Measurements from ENCODE around the gene CKAP2L.

Gene CKAP2L

DNA sequence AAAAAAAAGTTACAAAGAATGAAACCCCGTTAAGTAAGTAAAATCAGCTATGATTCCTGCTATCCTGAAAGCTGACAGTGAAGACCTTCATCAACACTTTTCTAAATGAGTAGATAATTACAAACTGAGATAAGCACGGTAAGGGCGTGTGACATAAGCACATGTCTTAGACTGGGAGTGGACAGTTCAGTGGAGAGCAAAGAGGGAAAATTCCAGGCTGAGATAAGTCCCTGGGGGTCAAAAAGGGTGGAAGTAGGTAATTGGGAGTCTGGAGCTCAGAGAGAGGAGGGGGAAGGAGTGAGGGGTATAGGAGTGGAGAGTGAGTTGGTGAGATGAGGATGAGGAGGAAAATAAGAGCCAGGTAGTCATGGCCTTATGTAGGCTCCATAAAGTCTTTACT lies 24.2 kb upstream of the CKAP2L start:
- TF ChIP-seq, protein P1, sequence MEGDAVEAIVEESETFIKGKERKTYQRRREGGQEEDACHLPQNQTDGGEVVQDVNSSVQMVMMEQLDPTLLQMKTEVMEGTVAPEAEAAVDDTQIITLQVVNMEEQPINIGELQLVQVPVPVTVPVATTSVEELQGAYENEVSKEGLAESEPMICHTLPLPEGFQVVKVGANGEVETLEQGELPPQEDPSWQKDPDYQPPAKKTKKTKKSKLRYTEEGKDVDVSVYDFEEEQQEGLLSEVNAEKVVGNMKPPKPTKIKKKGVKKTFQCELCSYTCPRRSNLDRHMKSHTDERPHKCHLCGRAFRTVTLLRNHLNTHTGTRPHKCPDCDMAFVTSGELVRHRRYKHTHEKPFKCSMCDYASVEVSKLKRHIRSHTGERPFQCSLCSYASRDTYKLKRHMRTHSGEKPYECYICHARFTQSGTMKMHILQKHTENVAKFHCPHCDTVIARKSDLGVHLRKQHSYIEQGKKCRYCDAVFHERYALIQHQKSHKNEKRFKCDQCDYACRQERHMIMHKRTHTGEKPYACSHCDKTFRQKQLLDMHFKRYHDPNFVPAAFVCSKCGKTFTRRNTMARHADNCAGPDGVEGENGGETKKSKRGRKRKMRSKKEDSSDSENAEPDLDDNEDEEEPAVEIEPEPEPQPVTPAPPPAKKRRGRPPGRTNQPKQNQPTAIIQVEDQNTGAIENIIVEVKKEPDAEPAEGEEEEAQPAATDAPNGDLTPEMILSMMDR (IDR thresholded peaks at IDR 0.05): no peak
- DNase-seq: no peak
- peaks cover 4% of the 10 kb centered on the region for H3K36me3 Mint-ChIP-seq (ENCODE audit: low read depth)
- H3K9me3 Mint-ChIP-seq: no peaks in the 10 kb centered on the region
- H3K27me3 Mint-ChIP-seq (ENCODE audit: low read depth, poor library complexity): peaks cover 9% of the 10 kb centered on the region
- H3K4me1 Mint-ChIP-seq: peaks cover 16% of the 10 kb centered on the region
- H3K4me3 Mint-ChIP-seq: no peak overlapping the region
- H3K27ac Mint-ChIP-seq: no peak overlapping the region

- DNase-seq: no peak
- peaks cover 6% of the 10 kb centered on the region for H3K27me3 Mint-ChIP-seq (ENCODE audit: low read depth, poor library complexity)
- no peaks in the 10 kb centered on the region for H3K36me3 Mint-ChIP-seq (ENCODE audit: low read depth)
- peaks cover 18% of the 10 kb centered on the region for H3K4me1 Mint-ChIP-seq
- no peaks in the 10 kb centered on the region for H3K9me3 Mint-ChIP-seq
- no peak overlapping the region for H3K4me3 Mint-ChIP-seq
- TF ChIP-seq, protein P1 (IDR thresholded peaks at IDR 0.05): no peak
- no peak overlapping the region for H3K27ac Mint-ChIP-seq
Observed at GRCh38 chr2:112787729-112788393, 23.5 kb upstream of the CKAP2L start.

- TF ChIP-seq, protein P1 (IDR thresholded peaks at IDR 0.05): no peak
- Mint-ChIP-seq H3K4me1 (peaks cover 18% of the 10 kb centered on the region), H3K4me3 (no peak overlapping the region), H3K36me3 (ENCODE audit: low read depth) (no peaks in the 10 kb centered on the region), H3K27ac (no peak overlapping the region), H3K9me3 (no peaks in the 10 kb centered on the region), H3K27me3 (ENCODE audit: low read depth, poor library complexity) (peaks cover 8% of the 10 kb centered on the region)
- no peak for DNase-seq
Observed at GRCh38 chr2:112787294-112787693, 22.9 kb upstream of the CKAP2L start.

DNA sequence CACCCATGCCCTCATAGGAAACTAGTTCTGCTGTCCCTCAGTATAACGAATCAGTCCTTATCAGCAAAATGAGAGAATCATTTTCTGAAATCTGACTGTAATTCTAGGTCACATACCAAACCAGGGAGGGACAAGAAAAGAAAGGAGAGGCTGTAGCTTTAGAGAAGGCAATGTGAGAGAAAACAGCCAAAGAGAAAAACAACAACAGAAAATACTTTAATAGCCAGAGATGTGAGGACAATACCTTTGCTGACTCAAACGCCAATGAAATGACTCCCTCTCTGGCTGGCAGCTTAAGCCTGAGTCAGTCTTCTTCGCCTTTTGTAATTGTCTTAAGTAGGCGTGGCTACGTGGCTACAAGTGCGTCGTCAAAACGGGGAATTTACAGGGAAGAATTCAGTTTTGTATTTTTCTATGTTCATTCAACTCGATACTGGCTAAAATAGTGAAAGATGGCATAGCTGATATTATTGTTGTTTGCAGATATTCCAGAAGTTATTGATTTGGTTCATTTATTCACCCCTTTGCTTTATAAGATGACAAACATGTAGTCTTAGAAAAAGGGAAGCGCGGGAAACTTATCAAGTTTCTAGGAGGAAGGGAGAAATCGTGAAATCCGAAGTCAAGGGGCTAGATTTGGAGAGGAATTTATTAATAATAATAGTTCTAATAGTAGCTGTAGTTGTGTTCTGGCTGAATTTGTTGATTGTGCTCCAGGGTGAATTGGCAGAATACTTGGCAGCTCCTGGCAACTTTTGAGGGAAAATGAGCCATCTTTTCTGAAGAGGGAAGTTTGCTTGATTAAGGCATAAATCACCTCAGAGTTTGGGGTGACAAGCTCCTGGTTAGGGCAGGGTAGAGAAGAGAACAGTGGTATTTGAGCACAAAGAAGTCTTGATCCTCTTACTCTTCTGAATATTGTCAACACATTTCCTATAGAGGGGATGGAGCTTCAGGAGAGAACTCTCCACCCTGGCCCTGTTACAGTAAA lies 20.1 kb upstream of the CKAP2L start, which contains the start of gene IL1A:
TSS of gene IL1A (minus strand) at position 295 of the 991 bp plus-strand sequence. CDS start 723 bp downstream, outside the sequence.
- Mint-ChIP-seq H3K27ac (no peak within 1 kb of the TSS), H3K9me3 (no peaks in the 10 kb centered on the region), H3K4me3 (no peak within 1 kb of the TSS), H3K4me1 (peaks cover 16% of the 10 kb centered on the region), H3K27me3 (ENCODE audit: low read depth, poor library complexity) (peaks cover 10% of the 10 kb centered on the region), H3K36me3 (ENCODE audit: low read depth) (no peaks in the 10 kb centered on the region)
- DNase-seq: no peak
- TF ChIP-seq, protein P1 (IDR thresholded peaks at IDR 0.05): no peak

DNA sequence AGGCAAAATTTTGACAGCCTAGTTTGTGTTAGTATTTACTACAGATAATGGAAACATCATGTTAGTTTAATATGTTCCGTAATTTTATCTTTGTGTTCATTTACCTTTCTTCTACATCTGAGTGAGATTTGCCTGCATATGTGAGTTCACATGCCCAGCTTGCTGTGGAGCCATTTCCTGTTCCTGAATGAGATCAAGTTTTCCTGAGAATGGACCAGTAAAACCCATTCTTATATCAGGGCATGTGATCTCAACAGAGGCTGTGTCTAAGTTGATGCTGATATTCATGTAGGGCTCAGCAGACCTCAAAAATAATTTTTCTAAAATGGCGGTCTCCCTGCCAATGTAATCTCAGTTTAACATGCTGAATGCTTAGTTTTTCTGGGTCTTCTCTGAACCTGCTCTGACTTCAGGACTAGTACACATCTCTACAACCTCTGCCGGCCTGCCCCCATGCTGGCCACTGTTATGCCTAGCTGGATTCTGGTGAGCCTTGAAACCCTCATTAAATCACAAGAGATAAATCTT lies 18.8 kb upstream of the CKAP2L start:
- H3K9me3 Mint-ChIP-seq: no peaks in the 10 kb centered on the region

More for the DNA sequence above, 18.8 kb upstream of the CKAP2L start:
- Mint-ChIP-seq H3K27me3 (ENCODE audit: low read depth, poor library complexity) (peaks cover 4% of the 10 kb centered on the region), H3K4me3 (no peak overlapping the region), H3K36me3 (ENCODE audit: low read depth) (no peaks in the 10 kb centered on the region), H3K27ac (no peak overlapping the region), H3K4me1 (peaks cover 12% of the 10 kb centered on the region)
- TF ChIP-seq, protein P1 (IDR thresholded peaks at IDR 0.05): no peak
- DNase-seq: no peak
